Kidney glomerular epithelial cell (primary cell): ENCODE results near the gene TMEM154.
"Not testable (repeated sequence)": the region's sequence is repeated elsewhere in the genome, so short reads cannot be mapped to it uniquely, and the experiment has no call there.

Source experiments
- DNase-seq: peaks from one replicate; lab custom pipeline; 2025; lab: John Stamatoyannopoulos, UW

TMEM154 gene

DNA sequence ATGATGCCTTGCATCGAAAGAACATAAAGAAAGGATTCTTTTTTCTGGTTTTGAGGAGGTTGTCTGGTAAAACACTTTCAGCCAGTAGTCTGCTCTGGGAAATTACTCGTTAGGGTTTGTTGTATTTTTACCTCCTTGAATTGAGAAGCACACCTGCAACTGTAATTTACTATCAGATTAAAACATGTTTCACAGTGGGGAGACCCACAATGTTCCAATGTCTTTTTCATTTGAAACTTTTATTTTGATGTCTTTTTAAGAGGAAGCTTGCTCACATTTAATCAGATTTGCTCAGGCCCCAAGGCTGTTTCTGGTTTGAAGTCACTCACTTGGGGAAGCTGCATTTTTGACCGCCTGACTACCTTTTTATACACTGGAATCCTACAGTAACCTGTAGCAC is 12.0 kb downstream of the TMEM154 start:
- DNase-seq: no peak

DNA sequence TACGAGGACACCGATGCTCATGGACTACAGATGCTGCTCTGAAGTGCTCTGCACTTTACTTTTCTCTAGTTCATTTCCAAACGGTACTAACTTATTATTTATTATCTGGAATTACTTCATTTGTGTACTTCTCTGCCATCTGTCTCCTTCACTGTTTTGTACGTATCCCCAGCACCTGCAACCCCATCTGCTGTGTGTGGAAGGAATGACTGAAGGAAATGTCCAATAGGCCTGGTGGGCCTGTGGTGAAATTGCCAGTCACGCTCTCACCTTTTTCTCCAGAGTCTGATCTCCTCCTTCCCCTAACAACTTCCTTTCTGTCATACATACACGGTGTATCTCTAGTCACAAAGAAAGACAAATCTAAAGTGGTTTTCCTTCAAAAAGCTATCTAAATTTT is 12.9 kb downstream of the TMEM154 start:
- DNase-seq: no peak

- no peak for DNase-seq
These were observed 14.0 kb downstream of the TMEM154 start for GRCh38 chr4:152665691-152666395.

DNA sequence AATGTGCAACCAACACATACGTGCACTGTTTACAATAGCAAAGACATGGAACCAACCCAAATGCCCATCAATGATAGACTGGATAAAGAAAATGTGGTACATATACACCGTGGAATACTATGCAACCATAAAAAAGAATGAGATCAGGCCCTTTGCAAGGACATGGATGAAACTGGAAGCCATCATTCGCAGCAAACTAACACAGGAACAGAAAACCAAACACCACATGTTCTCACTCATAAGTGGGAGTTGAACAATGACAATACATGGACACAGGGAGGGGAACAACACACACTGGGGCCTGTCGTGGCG is 15.8 kb downstream of the TMEM154 start:
- DNase-seq: not testable (repeated sequence)

DNA sequence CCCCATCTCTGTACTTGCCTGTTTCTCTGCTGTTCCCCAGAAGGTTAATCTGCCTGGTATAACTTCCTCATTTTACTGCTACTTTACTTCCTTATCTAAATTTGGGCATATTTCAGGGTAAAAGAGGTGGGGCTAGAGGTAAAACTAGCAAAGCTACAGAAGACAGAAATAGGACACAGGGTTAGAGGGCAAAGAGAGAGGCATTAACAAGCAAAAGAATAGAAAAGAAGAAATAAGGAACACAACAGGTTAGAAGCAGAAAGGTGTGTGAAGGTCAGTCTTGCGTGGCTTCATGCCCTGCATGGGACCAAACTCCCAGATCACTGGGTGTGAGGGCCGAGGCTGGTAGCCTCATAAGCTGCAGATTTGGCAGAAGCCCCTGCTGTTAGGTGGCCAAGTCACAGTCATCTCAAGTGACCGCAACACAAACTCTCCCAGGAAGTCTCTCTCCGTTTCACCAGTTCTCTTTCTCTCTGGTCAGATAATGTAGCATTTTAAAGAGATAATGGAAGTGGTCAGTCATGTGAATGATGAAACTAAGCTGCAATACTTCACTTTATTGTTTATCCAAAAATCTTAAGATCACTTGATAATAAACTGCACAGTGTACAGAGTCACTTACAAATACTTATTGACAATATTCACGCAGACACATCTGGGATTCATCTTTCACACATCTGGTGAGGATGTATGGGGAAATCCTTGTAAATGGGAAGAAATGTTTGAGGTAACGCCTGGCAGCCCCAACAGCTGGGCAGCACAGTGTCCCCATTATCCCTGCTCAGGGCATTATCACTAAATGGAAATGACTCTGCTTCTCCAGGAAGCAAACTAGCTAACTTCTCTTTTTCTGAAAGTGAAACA is 16.4 kb downstream of the TMEM154 start:
- no peak for DNase-seq

DNA sequence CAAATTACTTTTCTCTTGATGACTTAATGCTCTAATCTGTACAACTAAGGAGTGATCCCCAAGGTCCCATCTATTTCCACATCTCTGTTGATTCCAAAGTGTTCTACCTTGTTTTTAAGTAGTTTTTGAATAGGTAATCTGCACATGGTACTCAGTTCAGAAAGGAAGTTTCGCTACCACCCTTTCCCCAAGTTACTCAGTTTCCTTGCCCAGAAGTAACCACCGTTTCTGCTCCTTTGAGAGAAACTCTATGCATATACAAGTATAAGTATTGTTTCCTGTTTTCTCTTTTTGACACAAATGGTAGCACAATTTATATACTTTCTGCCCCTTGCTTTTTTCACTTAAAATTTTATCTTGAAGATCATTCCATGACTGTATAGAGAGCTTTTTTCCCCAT is 18.1 kb downstream of the TMEM154 start:
- no peak for DNase-seq

GRCh38 chr4:152660526-152660925 is 19.3 kb downstream of the TMEM154 start:
- no peak for DNase-seq

DNA sequence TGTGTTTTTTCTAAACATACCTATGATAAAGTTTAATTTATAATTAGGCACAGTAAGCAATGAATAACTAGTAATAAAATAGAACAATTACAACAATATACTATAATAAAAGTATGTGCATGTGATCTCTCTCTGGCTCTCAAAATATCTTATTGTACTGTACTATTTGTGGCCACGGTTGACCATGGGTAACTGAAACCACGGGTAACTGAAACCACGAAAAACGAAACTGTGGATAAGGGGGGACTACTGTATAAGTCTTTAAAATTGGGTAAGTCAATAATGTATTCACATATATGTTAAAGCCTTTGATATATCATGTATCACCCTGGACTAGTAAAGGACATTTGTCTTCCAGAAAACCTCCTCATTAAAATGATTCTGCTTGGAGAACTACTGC is 20.0 kb downstream of the TMEM154 start:
- no peak for DNase-seq

GRCh38 chr4:152657657-152658056 is 22.1 kb downstream of the TMEM154 start:
- DNase-seq: no peak

DNA sequence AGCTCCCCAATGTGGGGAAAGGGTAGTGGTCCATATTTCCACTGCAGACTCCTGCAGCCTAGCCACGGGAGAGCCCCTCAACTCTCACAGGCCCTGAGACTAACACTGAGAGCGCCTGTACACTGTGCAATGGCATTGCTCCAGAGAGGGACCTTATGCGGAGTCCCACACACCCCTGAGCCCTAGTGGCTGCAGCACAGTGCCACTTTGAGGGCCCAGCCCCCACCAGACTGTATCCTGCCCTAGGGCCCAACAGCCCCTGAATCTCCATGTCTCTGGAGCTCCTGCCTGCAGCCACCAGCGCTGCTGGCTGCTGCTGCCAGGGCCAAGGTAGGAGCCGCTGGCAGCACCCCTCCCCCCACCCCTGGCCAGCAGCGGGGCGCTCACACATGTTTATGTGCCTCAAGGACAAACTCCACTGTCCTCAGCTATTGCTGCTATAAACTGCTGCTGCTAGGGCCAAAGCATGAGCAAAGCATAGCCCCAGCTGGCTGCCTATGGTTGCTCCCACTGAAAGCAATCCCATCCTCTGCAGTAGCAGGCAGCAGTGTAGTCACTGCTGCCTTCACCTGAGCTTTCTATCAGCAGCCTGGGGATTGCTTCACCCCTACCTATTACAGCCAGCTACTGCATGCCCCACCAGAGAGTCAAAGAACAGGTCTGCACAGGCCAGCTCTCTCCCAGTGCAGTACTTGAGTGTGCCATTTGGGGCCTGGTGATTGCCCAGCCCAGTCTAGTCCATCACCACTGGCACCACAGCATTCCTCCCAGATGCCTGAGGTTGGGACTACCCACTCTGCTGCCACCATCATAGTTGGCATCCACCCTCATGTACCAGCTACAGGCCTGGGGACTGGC is 24.3 kb downstream of the TMEM154 start:
- no peak for DNase-seq

GRCh38 chr4:152652102-152652501 is 27.7 kb downstream of the TMEM154 start:
- DNase-seq: no peak

GRCh38 chr4:152651473-152652060 is 28.2 kb downstream of the TMEM154 start:
- DNase-seq: no peak

- no peak for DNase-seq
These were observed 33.6 kb downstream of the TMEM154 start for GRCh38 chr4:152646221-152646620.

- DNase-seq: no peak
These were observed 35.7 kb downstream of the TMEM154 start for GRCh38 chr4:152644130-152644529.

GRCh38 chr4:152643153-152644035 is 36.4 kb downstream of the TMEM154 start:
- no peak for DNase-seq

GRCh38 chr4:152640058-152640921 is 39.5 kb downstream of the TMEM154 start:
- no peak for DNase-seq

- no peak for DNase-seq
These were observed 43.9 kb downstream of the TMEM154 start for GRCh38 chr4:152635851-152636250.

GRCh38 chr4:152634110-152634760 is 45.6 kb downstream of the TMEM154 start:
- no peak for DNase-seq

GRCh38 chr4:152633118-152633517 is 46.7 kb downstream of the TMEM154 start:
- no peak for DNase-seq

- no peak for DNase-seq
These were observed 49.5 kb downstream of the TMEM154 start for GRCh38 chr4:152630324-152630723.
